NCI-H2196 (cell line): ENCODE data around the gene TLN1.

Experiments used
- DNase-seq: peaks from one replicate; lab custom pipeline; 2025; ENCODE audit not compliant: unreplicated experiment; lab: John Stamatoyannopoulos, UW

Gene TLN1

GRCh38 chr9:35686222-35687203 lies 45.5 kb downstream of the TLN1 start:
- DNase-seq, result no peak

- no peak for DNase-seq
Measured at GRCh38 chr9:35685506-35685905, 46.5 kb downstream of the TLN1 start.

GRCh38 chr9:35684921-35685320 lies 47.1 kb downstream of the TLN1 start:
- DNase-seq, result no peak

- DNase-seq, result no peak
Measured at GRCh38 chr9:35683323-35683722, 48.7 kb downstream of the TLN1 start.

GRCh38 chr9:35682520-35683315 lies 49.3 kb downstream of the TLN1 start:
- no peak for DNase-seq

- no peak for DNase-seq
Measured at GRCh38 chr9:35682051-35682450, 49.9 kb downstream of the TLN1 start.

- no peak for DNase-seq
Measured at GRCh38 chr9:35681341-35682002, 50.5 kb downstream of the TLN1 start.

- DNase-seq, result no peak
Measured at GRCh38 chr9:35680331-35681105, 51.5 kb downstream of the TLN1 start.

- no peak for DNase-seq
Measured at GRCh38 chr9:35679766-35680330, 52.1 kb downstream of the TLN1 start.

GRCh38 chr9:35679091-35679490 lies 52.9 kb downstream of the TLN1 start:
- DNase-seq, result no peak

- no peak for DNase-seq
Measured at GRCh38 chr9:35675732-35676392, 56.1 kb downstream of the TLN1 start.

GRCh38 chr9:35675204-35675603 lies 56.8 kb downstream of the TLN1 start:
- no peak for DNase-seq

- DNase-seq, result no peak
Measured at GRCh38 chr9:35674025-35674361, 58.0 kb downstream of the TLN1 start.

GRCh38 chr9:35673132-35674024 lies 58.6 kb downstream of the TLN1 start, which contains the start of gene CA9:
TSS of gene CA9 (plus strand) at chr9:35673928. CDS start at chr9:35673960, 32 bp downstream.
- peak; percentile 73 for DNase-seq

GRCh38 chr9:35669331-35670145 lies 62.5 kb downstream of the TLN1 start:
- peak; percentile 67 for DNase-seq

GRCh38 chr9:35667939-35668338 lies 64.1 kb downstream of the TLN1 start:
- no peak for DNase-seq

GRCh38 chr9:35666549-35666948 lies 65.4 kb downstream of the TLN1 start:
- DNase-seq, result no peak

- DNase-seq, result no peak
Measured at GRCh38 chr9:35666045-35666444, 66.0 kb downstream of the TLN1 start.
